CD4-positive, alpha-beta T cell treated with Interferon alpha-2 for 1 hour (primary cell): ENCODE measurements around the gene KLF3.

Source experiments
- DNase-seq, 2 donors: peaks; one replicate each; pipeline ENCODE4 v3.0.0-alpha.2; 2020 to 2022

The KLF3 gene

DNA sequence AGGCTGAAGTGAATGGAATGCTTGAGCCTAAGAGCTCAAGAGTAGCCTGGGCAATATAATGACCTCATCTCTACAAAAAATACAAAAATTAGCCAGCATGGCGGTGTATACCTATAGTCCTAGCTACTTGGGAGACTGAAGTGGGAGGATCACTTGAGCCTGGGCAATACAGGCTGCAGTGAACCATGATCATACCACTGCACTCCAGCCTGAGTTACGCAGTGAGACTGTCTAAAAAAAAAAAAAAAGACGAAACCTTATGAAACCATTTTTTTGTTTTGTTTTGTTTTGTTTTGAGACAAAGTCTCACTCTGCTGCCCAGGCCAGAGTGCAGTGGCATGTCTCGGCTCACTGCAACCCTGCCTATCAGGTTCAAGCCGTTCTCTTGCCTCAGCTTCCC lies 81.9 kb downstream of the KLF3 start:
- no peak for DNase-seq

DNA sequence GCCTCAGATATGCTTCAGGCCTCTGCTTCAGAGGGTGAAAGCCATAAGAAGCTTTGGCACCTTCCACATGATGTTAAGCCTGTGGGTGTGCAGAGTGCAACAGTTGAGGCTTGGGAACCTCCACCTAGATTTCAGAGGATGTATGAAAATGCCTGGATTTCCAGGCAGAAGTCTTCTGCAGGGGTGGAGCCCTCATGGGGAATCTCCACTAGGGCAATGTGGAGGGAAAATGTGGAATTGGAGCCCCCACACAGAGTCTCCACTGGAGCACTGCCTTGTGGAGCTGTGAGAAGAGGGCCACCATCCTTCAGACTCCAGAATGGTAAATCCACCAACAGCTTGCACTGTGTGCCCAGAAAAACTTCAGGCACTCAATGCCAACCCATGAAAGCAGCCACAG lies 83.6 kb downstream of the KLF3 start:
- DNase-seq, result no peak

DNA sequence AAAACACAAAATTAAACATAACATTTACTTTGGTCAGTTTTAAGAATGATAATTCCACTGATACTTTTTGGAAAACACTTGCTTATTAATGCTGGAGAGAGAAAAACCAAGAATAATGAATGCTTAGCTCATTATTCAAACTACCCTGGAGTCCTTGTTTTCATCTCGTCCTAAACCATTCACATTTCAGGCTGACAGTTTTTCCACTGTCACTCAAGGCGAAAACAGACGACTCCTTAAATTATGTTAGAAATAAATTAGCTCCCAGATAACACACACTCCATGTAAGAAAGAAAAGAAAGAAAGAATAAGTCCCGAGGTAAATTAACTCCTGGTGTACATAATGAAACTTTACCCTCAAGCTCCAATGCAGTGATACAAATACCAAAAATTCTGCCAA lies 85.3 kb downstream of the KLF3 start:
- DNase-seq, result no peak
